ENCODE measurements around the gene SCAPER.
"Not testable (repeated sequence)": the region's sequence is repeated elsewhere in the genome, so short reads cannot be mapped to it uniquely, and the experiment has no call there.

Gene SCAPER

GRCh38 chr15:76572983-76573314, 332.2 kb downstream of the SCAPER start:
- DNase-seq (ENCODE audit: low spot score) = no peak

- no peak for DNase-seq (ENCODE audit: low spot score)
Observed at GRCh38 chr15:76566276-76566675, 338.9 kb downstream of the SCAPER start.

DNA sequence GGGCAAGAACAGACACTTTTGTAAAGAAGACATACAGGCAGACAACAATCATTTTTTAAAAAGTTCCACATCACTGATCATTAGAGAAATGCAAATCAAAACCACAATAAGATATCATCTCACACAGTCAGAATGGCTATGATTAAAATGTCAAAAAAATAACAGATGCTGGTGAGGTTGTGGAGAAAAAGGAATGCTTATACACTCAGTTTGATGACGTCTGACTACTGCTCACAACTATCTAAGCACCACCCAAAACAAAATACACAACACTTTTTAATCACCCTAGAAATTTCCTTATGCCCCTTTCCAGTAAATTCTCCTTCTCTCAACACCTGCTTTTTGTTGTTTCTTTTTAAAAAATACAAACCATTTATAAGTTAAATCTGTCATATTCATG, 339.8 kb downstream of the SCAPER start:
- DNase-seq (ENCODE audit: low spot score) = peak; percentile 34

- DNase-seq (ENCODE audit: low spot score) = no peak
Observed at GRCh38 chr15:76555247-76555646, 349.9 kb downstream of the SCAPER start.

- DNase-seq (ENCODE audit: low spot score) = no peak
Observed at GRCh38 chr15:76553564-76553963, 351.6 kb downstream of the SCAPER start.

DNA sequence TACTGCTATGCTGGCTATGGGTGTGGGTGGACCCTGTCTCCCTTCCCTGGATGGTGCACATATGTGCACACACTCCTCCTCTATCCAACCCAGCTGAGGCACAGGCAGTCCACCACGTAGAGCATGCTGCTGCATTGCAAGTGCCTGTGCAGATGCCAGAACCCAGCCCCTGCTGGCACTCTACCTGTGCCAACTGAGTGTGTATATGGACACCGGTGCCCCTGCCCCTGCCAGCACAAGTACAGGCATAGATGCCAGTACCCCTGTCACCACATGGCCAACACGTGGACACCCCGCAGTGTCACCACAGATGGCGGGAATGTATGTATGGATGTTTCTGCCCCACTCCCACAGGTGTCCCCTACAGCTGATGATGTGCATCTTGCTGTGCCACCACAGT, 352.0 kb downstream of the SCAPER start:
- no peak for DNase-seq (ENCODE audit: low spot score)

DNA sequence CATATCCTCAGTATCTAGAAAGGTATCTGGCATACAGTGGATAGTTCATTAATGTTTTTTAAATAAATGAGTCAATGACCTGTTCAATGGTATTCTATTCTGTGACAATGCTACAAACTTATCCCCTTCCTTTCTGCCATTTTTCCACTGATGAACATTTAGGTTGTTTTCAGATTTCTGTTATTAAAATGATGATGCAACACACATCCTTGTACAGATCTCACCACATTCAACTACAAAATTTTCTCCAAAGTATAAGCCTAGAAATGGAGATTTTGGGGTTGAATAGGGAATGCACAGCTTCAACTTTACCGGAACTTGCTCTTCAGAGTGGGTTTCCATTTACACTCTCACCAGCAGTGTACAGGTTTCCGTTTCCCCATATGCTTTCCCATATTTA, 358.3 kb downstream of the SCAPER start:
- DNase-seq (ENCODE audit: low spot score) = no peak

DNA sequence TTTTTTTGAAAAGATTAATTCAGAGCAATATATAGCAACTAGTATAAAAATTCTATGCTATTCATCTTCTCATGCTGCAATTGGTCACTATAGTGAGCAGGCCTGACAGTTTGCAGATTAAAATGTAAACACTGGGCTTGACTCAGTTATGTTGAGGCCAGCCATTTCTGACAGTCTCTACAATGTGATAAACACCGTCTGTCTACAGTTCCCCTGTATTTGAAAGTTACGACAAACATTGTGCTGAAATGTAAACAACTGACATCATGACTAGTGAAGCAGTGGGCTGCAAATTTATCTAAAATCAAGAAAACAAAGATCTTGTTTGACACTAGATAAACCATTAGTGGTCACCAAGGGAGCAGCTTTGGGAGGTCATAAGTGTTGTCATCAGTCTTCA, 371.1 kb downstream of the SCAPER start:
- DNase-seq (ENCODE audit: low spot score) = no peak

- no peak for DNase-seq (ENCODE audit: low spot score)
Observed at GRCh38 chr15:76533060-76533820, 371.9 kb downstream of the SCAPER start.

GRCh38 chr15:76529911-76530310, 375.2 kb downstream of the SCAPER start:
- no peak for DNase-seq (ENCODE audit: low spot score)

GRCh38 chr15:76526111-76526510, 379.0 kb downstream of the SCAPER start:
- DNase-seq (ENCODE audit: low spot score) = no peak

DNA sequence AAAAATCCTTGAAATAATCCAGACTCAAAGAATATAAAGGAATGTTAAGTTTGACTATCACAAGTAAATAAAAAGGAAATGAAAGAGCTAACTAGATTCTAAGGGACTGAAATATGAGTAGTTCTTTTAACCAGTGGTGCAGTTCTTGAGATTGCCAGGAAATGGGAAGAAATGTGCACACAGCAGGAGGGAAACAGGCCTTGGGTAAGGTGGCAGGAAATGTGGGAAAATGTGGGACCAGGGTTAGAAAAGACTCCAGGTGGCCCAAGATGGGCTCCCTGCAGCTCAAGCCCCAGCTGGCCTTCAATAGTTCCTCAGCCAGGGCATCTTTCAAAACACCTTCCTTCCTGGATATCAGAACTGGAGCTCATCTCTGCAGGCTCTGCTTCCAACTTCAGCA, 387.2 kb downstream of the SCAPER start:
- no peak for DNase-seq (ENCODE audit: low spot score)

- no peak for DNase-seq (ENCODE audit: low spot score)
Observed at GRCh38 chr15:76514282-76514681, 390.9 kb downstream of the SCAPER start.

GRCh38 chr15:76512971-76513370, 392.2 kb downstream of the SCAPER start:
- DNase-seq (ENCODE audit: low spot score) = no peak

GRCh38 chr15:76510663-76511062, 394.5 kb downstream of the SCAPER start:
- not testable (repeated sequence) for DNase-seq (ENCODE audit: low spot score)

- DNase-seq (ENCODE audit: low spot score) = no peak
Observed at GRCh38 chr15:76503804-76504203, 401.3 kb downstream of the SCAPER start.

GRCh38 chr15:76503121-76503520, 402.0 kb downstream of the SCAPER start:
- no peak for DNase-seq (ENCODE audit: low spot score)

DNA sequence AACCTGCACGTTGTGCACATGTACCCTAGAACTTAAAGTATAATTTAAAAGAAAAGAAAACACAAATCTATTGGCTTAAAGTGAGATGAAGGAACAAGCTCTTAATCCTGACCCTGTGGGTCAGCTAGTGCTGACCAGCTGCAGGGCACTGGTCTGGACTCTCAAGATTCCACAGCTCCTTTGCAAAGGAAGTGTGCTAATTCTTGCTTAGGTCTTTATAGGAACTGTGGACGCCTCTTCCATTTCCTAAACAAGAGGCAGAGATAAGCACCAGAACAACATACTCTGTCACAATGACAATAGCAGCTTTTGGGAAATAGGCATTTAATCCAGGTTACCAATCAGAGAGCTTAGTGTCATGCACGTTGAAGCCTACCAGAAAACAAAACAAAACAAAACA, 402.5 kb downstream of the SCAPER start:
- DNase-seq (ENCODE audit: low spot score) = no peak

DNA sequence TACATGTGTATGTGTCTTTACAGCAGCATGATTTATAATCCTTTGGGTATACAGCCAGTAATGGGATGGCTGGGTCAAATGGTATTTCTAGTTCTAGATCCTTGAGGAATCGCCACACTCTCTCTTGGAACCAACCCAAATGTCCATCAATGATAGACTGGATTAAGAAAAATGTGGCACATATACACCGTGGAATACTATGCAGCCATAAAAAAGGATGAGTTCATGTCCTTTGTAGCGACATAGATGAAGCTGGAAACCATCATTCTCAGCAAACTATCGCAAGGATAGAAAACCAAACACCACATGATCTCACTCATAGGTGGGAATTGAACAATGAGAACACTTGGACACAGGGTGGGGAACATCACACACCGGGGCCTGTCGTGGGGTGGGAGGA, 403.0 kb downstream of the SCAPER start:
- not testable (repeated sequence) for DNase-seq (ENCODE audit: low spot score)

GRCh38 chr15:76501726-76502125, 403.4 kb downstream of the SCAPER start:
- no peak for DNase-seq (ENCODE audit: low spot score)

DNA sequence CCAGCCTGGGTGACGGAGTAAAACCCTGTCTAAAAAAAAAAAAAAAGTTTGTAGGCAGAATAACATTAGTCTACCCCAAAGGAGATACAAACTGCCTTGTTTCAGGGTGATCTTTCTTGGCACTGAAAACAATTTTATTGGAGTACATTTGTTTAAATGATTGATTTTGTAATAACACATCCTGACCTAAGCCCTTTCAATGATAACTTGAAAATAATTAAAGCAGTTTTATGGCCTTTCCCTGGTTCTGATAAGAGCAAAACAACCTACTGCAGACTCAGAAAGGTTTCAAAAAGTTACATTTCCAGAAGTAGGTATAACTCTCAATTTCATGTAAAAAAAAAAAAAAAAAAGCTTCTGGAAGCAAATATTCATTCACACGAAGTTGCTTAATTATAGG, 404.1 kb downstream of the SCAPER start:
- DNase-seq (ENCODE audit: low spot score) = no peak

DNA sequence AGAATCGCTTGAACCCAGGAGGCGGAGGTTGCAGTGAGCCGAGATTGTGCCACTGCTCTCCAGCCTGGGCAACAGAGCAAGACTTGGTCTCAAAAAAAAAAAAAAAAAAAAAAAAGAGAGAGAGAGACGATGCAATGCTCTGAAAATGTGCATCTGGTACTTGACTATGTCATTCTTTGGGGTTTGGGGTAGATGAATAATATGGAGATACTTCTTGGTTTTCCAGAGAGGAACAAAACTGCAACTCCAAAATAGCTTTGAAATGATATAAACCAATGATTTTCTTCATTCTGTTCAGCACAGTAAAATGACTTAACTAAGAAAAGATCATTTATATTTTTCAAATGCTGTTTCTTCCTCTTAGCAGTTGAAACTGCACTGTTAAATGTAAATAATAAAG, 409.7 kb downstream of the SCAPER start:
- DNase-seq (ENCODE audit: low spot score) = no peak

- DNase-seq (ENCODE audit: low spot score) = no peak
Observed at GRCh38 chr15:76492538-76492937, 412.6 kb downstream of the SCAPER start.

DNA sequence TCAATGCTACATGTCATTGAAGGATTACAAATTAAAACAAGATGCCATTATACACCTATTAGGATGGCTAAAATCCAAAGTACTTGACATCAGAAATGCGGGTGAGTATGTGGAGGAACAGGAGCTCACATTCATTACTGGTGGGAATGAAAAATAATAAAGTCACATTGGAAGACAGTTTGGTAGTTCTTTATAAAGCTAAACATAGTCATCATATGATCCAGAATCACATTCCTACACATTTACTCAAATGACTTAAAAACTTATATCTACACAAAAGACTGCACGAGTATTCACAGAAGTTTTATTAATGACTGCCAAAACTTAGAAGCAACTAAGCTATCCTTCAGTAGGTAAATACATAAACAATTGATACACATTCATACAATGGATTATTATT, 421.4 kb downstream of the SCAPER start:
- DNase-seq (ENCODE audit: low spot score) = no peak

GRCh38 chr15:76483018-76483417, 422.1 kb downstream of the SCAPER start:
- DNase-seq (ENCODE audit: low spot score) = no peak
